CD4-positive, alpha-beta T cell treated with Interleukin-6 for 4 hours (primary cell): ENCODE results near the gene POLE3.
"Not testable (repeated sequence)": the region's sequence is repeated elsewhere in the genome, so short reads cannot be mapped to it uniquely, and the experiment has no call there.

ENCODE experiments used
- DNase-seq: peaks from one replicate; pipeline ENCODE4 v3.0.0-alpha.2; 2020; ENCODE audit warnings: mixed read lengths

POLE3 gene

GRCh38 chr9:113375057-113376023, 35.1 kb downstream of the POLE3 start:
- no peak for DNase-seq

- DNase-seq, result no peak
Observed at GRCh38 chr9:113373676-113374392, 36.6 kb downstream of the POLE3 start.

GRCh38 chr9:113373256-113373655, 37.2 kb downstream of the POLE3 start:
- DNase-seq, result no peak

- no peak for DNase-seq
Observed at GRCh38 chr9:113372059-113372458, 38.4 kb downstream of the POLE3 start.

- DNase-seq, result no peak
Observed at GRCh38 chr9:113370806-113371325, 39.6 kb downstream of the POLE3 start.

GRCh38 chr9:113369855-113370140, 40.7 kb downstream of the POLE3 start:
- no peak for DNase-seq

GRCh38 chr9:113368982-113369854, 41.3 kb downstream of the POLE3 start:
- DNase-seq, result no peak

GRCh38 chr9:113368348-113368981, 42.0 kb downstream of the POLE3 start:
- DNase-seq, result no peak

- not testable (repeated sequence) for DNase-seq
Observed at GRCh38 chr9:113365652-113366051, 44.8 kb downstream of the POLE3 start.

GRCh38 chr9:113364951-113365350, 45.5 kb downstream of the POLE3 start:
- DNase-seq, result no peak

- no peak for DNase-seq
Observed at GRCh38 chr9:113363336-113363735, 47.1 kb downstream of the POLE3 start.

GRCh38 chr9:113361304-113362018, 49.0 kb downstream of the POLE3 start:
- no peak for DNase-seq

- DNase-seq, result no peak
Observed at GRCh38 chr9:113360242-113360842, 50.1 kb downstream of the POLE3 start.

GRCh38 chr9:113359385-113359784, 51.1 kb downstream of the POLE3 start:
- DNase-seq, result no peak
